ENCODE results near the gene VPREB3.

The VPREB3 gene

DNA sequence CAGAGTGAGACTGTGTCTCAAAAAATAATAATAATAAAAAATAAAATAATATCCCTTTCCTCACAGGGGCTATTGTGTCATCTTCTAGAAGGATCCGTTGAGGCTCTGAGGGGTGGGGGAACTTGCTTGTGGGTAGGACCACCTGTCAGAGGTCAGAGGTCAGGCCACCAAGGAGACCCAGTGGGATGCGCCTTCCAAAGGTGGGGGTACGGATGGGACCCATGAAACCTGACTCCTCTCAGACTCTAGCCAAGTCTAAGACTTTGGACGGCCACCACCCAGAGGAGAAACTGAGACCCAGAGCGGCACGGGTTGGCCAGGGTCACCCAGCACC lies 18.1 kb upstream of the VPREB3 start:
- H2BK15ac ChIP-seq (replicated peaks; ENCODE audit: low read depth): no peak overlapping the region
- H2AK5ac ChIP-seq (ENCODE audit: low read length): no peak overlapping the region
- H4K5ac ChIP-seq (ENCODE audit: low read length): no peak overlapping the region
- H3K4me1 ChIP-seq (ENCODE audit: control insufficient read depth, low read depth, low read length): peaks cover 3% of the 10 kb centered on the region
- H3K27me3 ChIP-seq (ENCODE audit: insufficient read depth, low read length, poor library complexity): peaks cover 3% of the 10 kb centered on the region
- H3K36me3 ChIP-seq (ENCODE audit: control insufficient read depth, insufficient read depth, low read length): no peaks in the 10 kb centered on the region
- no peak overlapping the region for H3K4ac ChIP-seq (ENCODE audit: low read depth, low read length)
- H4K8ac ChIP-seq (ENCODE audit: low read depth, low read length): no peak overlapping the region
- no peaks in the 10 kb centered on the region for H3K79me2 ChIP-seq (ENCODE audit: control insufficient read depth, insufficient read depth, low read length)
- no peak overlapping the region for H2BK5ac ChIP-seq (ENCODE audit: low read length)
- H3K23ac ChIP-seq (ENCODE audit: low read length): no peak overlapping the region
- peak overlapping the region; percentile 39 for H3K4me2 ChIP-seq (ENCODE audit: low read length)
- WGBS (ENCODE audit: extremely low coverage, insufficient coverage, low lambda C conversion rate): no CpG with 5 or more reads among the region's 6 CpGs
- no peak for DNase-seq
- peak overlapping the region; percentile 64 for H3K18ac ChIP-seq (ENCODE audit: low read length)
- no peak overlapping the region for H3K27ac ChIP-seq (ENCODE audit: low read depth, low read length)
- H3K56ac ChIP-seq (ENCODE audit: low read length): peak overlapping the region; percentile 83
- peak overlapping the region; percentile 66 for H3K9ac ChIP-seq (ENCODE audit: low read length)
- no peaks in the 10 kb centered on the region for H3K79me1 ChIP-seq (ENCODE audit: low read length)
- H3K4me3 ChIP-seq (ENCODE audit: low read length): no peak overlapping the region
- H2BK120ac ChIP-seq (ENCODE audit: low read depth, low read length): no peak overlapping the region

GRCh38 chr22:23769321-23769965 lies 15.2 kb upstream of the VPREB3 start:
- Histone ChIP-seq H3K4me1 (ENCODE audit: control insufficient read depth, low read depth, low read length) (peaks cover 4% of the 10 kb centered on the region), H3K9ac (ENCODE audit: low read length) (no peak overlapping the region)
- no CpG with 5 or more reads among the region's 6 CpGs for WGBS (ENCODE audit: extremely low coverage, insufficient coverage, low lambda C conversion rate)

GRCh38 chr22:23767673-23768548 lies 13.7 kb upstream of the VPREB3 start, which contains the start of gene CHCHD10:
CHCHD10 (minus strand) TSS chr22:23767972; CDS start chr22:23767874, 98 bp downstream.
- Histone ChIP-seq H3K27ac (ENCODE audit: low read depth, low read length) (peak within 1 kb of the TSS; percentile 15), H4K5ac (ENCODE audit: low read length) (no peak within 1 kb of the TSS), H3K18ac (ENCODE audit: low read length) (peak within 1 kb of the TSS; percentile 82), H3K4me3 (ENCODE audit: low read length) (peak within 1 kb of the TSS; percentile 80), H3K56ac (ENCODE audit: low read length) (peak within 1 kb of the TSS; percentile 98), H3K79me1 (ENCODE audit: low read length) (peaks cover 4% of the 10 kb centered on the region), H3K4ac (ENCODE audit: low read depth, low read length) (peak within 1 kb of the TSS; percentile 82), H2AK5ac (ENCODE audit: low read length) (peak within 1 kb of the TSS; percentile 20), H3K79me2 (ENCODE audit: control insufficient read depth, insufficient read depth, low read length) (no peaks in the 10 kb centered on the region), H2BK120ac (ENCODE audit: low read depth, low read length) (no peak within 1 kb of the TSS), H3K36me3 (ENCODE audit: control insufficient read depth, insufficient read depth, low read length) (no peaks in the 10 kb centered on the region), H4K8ac (ENCODE audit: low read depth, low read length) (no peak within 1 kb of the TSS), H3K23ac (ENCODE audit: low read length) (no peak within 1 kb of the TSS), H2BK5ac (ENCODE audit: low read length) (peak within 1 kb of the TSS; percentile 26), H3K9ac (ENCODE audit: low read length) (peak within 1 kb of the TSS; percentile 83), H3K27me3 (ENCODE audit: insufficient read depth, low read length, poor library complexity) (no peaks in the 10 kb centered on the region), H3K4me2 (ENCODE audit: low read length) (peak within 1 kb of the TSS; percentile 100), H2BK15ac (replicated peaks; ENCODE audit: low read depth) (no peak within 1 kb of the TSS), H3K4me1 (ENCODE audit: control insufficient read depth, low read depth, low read length) (peaks cover 11% of the 10 kb centered on the region)
- DNase-seq: peak; percentile 92
- WGBS (ENCODE audit: extremely low coverage, insufficient coverage, low lambda C conversion rate): no CpG with 5 or more reads among the region's 63 CpGs

More at GRCh38 chr22:23769321-23769965, 15.2 kb upstream of the VPREB3 start:
- no peak overlapping the region for H3K4me2 ChIP-seq (ENCODE audit: low read length)
- H2BK5ac ChIP-seq (ENCODE audit: low read length): no peak overlapping the region
- peaks cover 3% of the 10 kb centered on the region for H3K27me3 ChIP-seq (ENCODE audit: insufficient read depth, low read length, poor library complexity)
- no peak overlapping the region for H2BK15ac ChIP-seq (replicated peaks; ENCODE audit: low read depth)
- no peak overlapping the region for H3K23ac ChIP-seq (ENCODE audit: low read length)
- no peaks in the 10 kb centered on the region for H3K79me2 ChIP-seq (ENCODE audit: control insufficient read depth, insufficient read depth, low read length)
- no peak overlapping the region for H2AK5ac ChIP-seq (ENCODE audit: low read length)
- no peak overlapping the region for H3K18ac ChIP-seq (ENCODE audit: low read length)
- H3K36me3 ChIP-seq (ENCODE audit: control insufficient read depth, insufficient read depth, low read length): no peaks in the 10 kb centered on the region
- peaks cover 4% of the 10 kb centered on the region for H3K79me1 ChIP-seq (ENCODE audit: low read length)
- DNase-seq: no peak
- H3K27ac ChIP-seq (ENCODE audit: low read depth, low read length): no peak overlapping the region
- H4K8ac ChIP-seq (ENCODE audit: low read depth, low read length): no peak overlapping the region
- H4K5ac ChIP-seq (ENCODE audit: low read length): no peak overlapping the region
- H3K4ac ChIP-seq (ENCODE audit: low read depth, low read length): no peak overlapping the region
- H3K56ac ChIP-seq (ENCODE audit: low read length): peak overlapping the region; percentile 10
- H3K4me3 ChIP-seq (ENCODE audit: low read length): no peak overlapping the region
- H2BK120ac ChIP-seq (ENCODE audit: low read depth, low read length): no peak overlapping the region

DNA sequence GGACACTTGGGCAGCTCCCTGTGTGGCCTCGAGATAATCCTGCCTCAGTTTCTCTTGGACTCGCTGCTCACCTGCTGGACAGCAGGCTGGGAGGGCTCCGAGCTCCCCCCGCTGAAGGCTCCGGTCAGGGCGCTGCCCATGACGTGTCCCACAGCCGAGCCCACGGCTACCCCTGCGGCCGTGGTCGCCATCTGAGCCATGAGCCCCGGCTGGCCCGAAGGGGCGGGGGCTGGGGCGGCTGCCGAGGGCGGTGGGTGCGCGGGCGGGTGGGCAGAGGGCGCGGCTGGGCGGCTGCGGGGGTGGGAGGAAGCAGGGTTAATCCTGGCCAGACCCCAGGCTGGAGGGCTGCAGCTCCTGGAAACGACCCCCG lies 13.1 kb upstream of the VPREB3 start:
- H2BK5ac ChIP-seq (ENCODE audit: low read length): no peak overlapping the region
- no peak for DNase-seq
- WGBS (ENCODE audit: extremely low coverage, insufficient coverage, low lambda C conversion rate): no CpG with 5 or more reads among the region's 27 CpGs

GRCh38 chr22:23764899-23765881 lies 11.0 kb upstream of the VPREB3 start:
- H3K4ac ChIP-seq (ENCODE audit: low read depth, low read length): no peak overlapping the region
- H2BK5ac ChIP-seq (ENCODE audit: low read length): no peak overlapping the region
- peak; percentile 51 for DNase-seq
- no peak overlapping the region for H3K4me3 ChIP-seq (ENCODE audit: low read length)
- no peak overlapping the region for H3K9ac ChIP-seq (ENCODE audit: low read length)
- H4K5ac ChIP-seq (ENCODE audit: low read length): no peak overlapping the region
- H3K4me1 ChIP-seq (ENCODE audit: control insufficient read depth, low read depth, low read length): peaks cover 14% of the 10 kb centered on the region
- H3K18ac ChIP-seq (ENCODE audit: low read length): no peak overlapping the region
- H3K4me2 ChIP-seq (ENCODE audit: low read length): no peak overlapping the region
- no peak overlapping the region for H2AK5ac ChIP-seq (ENCODE audit: low read length)
- no peak overlapping the region for H2BK15ac ChIP-seq (replicated peaks; ENCODE audit: low read depth)
- no peaks in the 10 kb centered on the region for H3K27me3 ChIP-seq (ENCODE audit: insufficient read depth, low read length, poor library complexity)
- H3K27ac ChIP-seq (ENCODE audit: low read depth, low read length): no peak overlapping the region
- no peaks in the 10 kb centered on the region for H3K79me2 ChIP-seq (ENCODE audit: control insufficient read depth, insufficient read depth, low read length)
- WGBS (ENCODE audit: extremely low coverage, insufficient coverage, low lambda C conversion rate): no CpG with 5 or more reads among the region's 9 CpGs
- no peak overlapping the region for H3K23ac ChIP-seq (ENCODE audit: low read length)
- no peak overlapping the region for H2BK120ac ChIP-seq (ENCODE audit: low read depth, low read length)
- peaks cover 4% of the 10 kb centered on the region for H3K79me1 ChIP-seq (ENCODE audit: low read length)
- no peak overlapping the region for H4K8ac ChIP-seq (ENCODE audit: low read depth, low read length)
- H3K36me3 ChIP-seq (ENCODE audit: control insufficient read depth, insufficient read depth, low read length): no peaks in the 10 kb centered on the region
- H3K56ac ChIP-seq (ENCODE audit: low read length): peak overlapping the region; percentile 34

More for the DNA sequence above, 13.1 kb upstream of the VPREB3 start:
- H3K56ac ChIP-seq (ENCODE audit: low read length): peak overlapping the region; percentile 94
- peak overlapping the region; percentile 20 for H2AK5ac ChIP-seq (ENCODE audit: low read length)
- no peak overlapping the region for H4K5ac ChIP-seq (ENCODE audit: low read length)
- no peaks in the 10 kb centered on the region for H3K79me2 ChIP-seq (ENCODE audit: control insufficient read depth, insufficient read depth, low read length)
- H3K27ac ChIP-seq (ENCODE audit: low read depth, low read length): no peak overlapping the region
- H3K4me3 ChIP-seq (ENCODE audit: low read length): peak overlapping the region; percentile 80
- H3K23ac ChIP-seq (ENCODE audit: low read length): no peak overlapping the region
- peak overlapping the region; percentile 83 for H3K9ac ChIP-seq (ENCODE audit: low read length)
- no peak overlapping the region for H4K8ac ChIP-seq (ENCODE audit: low read depth, low read length)
- H3K18ac ChIP-seq (ENCODE audit: low read length): peak overlapping the region; percentile 71
- peak overlapping the region; percentile 90 for H3K4me2 ChIP-seq (ENCODE audit: low read length)
- H3K36me3 ChIP-seq (ENCODE audit: control insufficient read depth, insufficient read depth, low read length): no peaks in the 10 kb centered on the region
- H3K27me3 ChIP-seq (ENCODE audit: insufficient read depth, low read length, poor library complexity): no peaks in the 10 kb centered on the region
- peak overlapping the region; percentile 82 for H3K4ac ChIP-seq (ENCODE audit: low read depth, low read length)
- peaks cover 14% of the 10 kb centered on the region for H3K4me1 ChIP-seq (ENCODE audit: control insufficient read depth, low read depth, low read length)
- peaks cover 4% of the 10 kb centered on the region for H3K79me1 ChIP-seq (ENCODE audit: low read length)
- no peak overlapping the region for H2BK120ac ChIP-seq (ENCODE audit: low read depth, low read length)
- no peak overlapping the region for H2BK15ac ChIP-seq (replicated peaks; ENCODE audit: low read depth)
